ENCODE data around the gene SPTA1.

Gene SPTA1

GRCh38 chr1:158728510-158729225 is 42.2 kb upstream of the SPTA1 start:
- no peak for TF ChIP-seq CTCF (IDR thresholded peaks at IDR 0.05; ENCODE audit: low read depth, low read length)
- Histone ChIP-seq H3K27ac (no peak overlapping the region), H3K36me3 (no peaks in the 10 kb centered on the region), H3K4me3 (ENCODE audit: low read depth, low read length) (no peak overlapping the region), H3K27me3 (ENCODE audit: insufficient read depth, low read depth, severe bottlenecking) (peaks cover 72% of the 10 kb centered on the region), H3K9me3 (ENCODE audit: severe bottlenecking) (no peaks in the 10 kb centered on the region)
- no peak for DNase-seq

GRCh38 chr1:158724442-158724841 is 37.9 kb upstream of the SPTA1 start:
- TF ChIP-seq CTCF (IDR thresholded peaks at IDR 0.05; ENCODE audit: low read depth, low read length): no peak
- Histone ChIP-seq H3K4me3 (ENCODE audit: low read depth, low read length) (no peak overlapping the region), H3K9me3 (ENCODE audit: severe bottlenecking) (no peaks in the 10 kb centered on the region), H3K27me3 (ENCODE audit: insufficient read depth, low read depth, severe bottlenecking) (peaks cover 66% of the 10 kb centered on the region), H3K27ac (no peak overlapping the region), H3K36me3 (no peaks in the 10 kb centered on the region)
- no peak for DNase-seq

- DNase-seq: no peak
- Histone ChIP-seq H3K27me3 (ENCODE audit: insufficient read depth, low read depth, severe bottlenecking) (peaks cover 78% of the 10 kb centered on the region), H3K27ac (no peak within 1 kb of the TSS), H3K4me3 (ENCODE audit: low read depth, low read length) (no peak within 1 kb of the TSS), H3K9me3 (ENCODE audit: severe bottlenecking) (no peaks in the 10 kb centered on the region), H3K36me3 (no peaks in the 10 kb centered on the region)
- no peak for TF ChIP-seq CTCF (IDR thresholded peaks at IDR 0.05; ENCODE audit: low read depth, low read length)
These were observed 34.1 kb upstream of the SPTA1 start, which contains the start of gene OR6K3 for GRCh38 chr1:158720620-158721019. Gene OR6K3, minus strand, starts transcription at chr1:158720720. Its CDS starts 2,605 bp downstream, at chr1:158718115.

GRCh38 chr1:158719664-158720063 is 33.1 kb upstream of the SPTA1 start:
- peaks cover 78% of the 10 kb centered on the region for H3K27me3 ChIP-seq (ENCODE audit: insufficient read depth, low read depth, severe bottlenecking)
- no peak for DNase-seq
- no peak overlapping the region for H3K4me3 ChIP-seq (ENCODE audit: low read depth, low read length)
- no peak overlapping the region for H3K27ac ChIP-seq
- H3K9me3 ChIP-seq (ENCODE audit: severe bottlenecking): no peaks in the 10 kb centered on the region
- no peak for TF ChIP-seq CTCF (IDR thresholded peaks at IDR 0.05; ENCODE audit: low read depth, low read length)
- no peaks in the 10 kb centered on the region for H3K36me3 ChIP-seq

- DNase-seq: no peak
- Histone ChIP-seq H3K4me3 (ENCODE audit: low read depth, low read length) (no peak overlapping the region), H3K27ac (no peak overlapping the region), H3K27me3 (ENCODE audit: insufficient read depth, low read depth, severe bottlenecking) (peaks cover 73% of the 10 kb centered on the region), H3K36me3 (no peaks in the 10 kb centered on the region), H3K9me3 (ENCODE audit: severe bottlenecking) (no peaks in the 10 kb centered on the region)
- TF ChIP-seq CTCF (IDR thresholded peaks at IDR 0.05; ENCODE audit: low read depth, low read length): no peak
These were observed 30.8 kb upstream of the SPTA1 start for GRCh38 chr1:158717344-158717743.

GRCh38 chr1:158716335-158716734 is 29.8 kb upstream of the SPTA1 start:
- no peaks in the 10 kb centered on the region for H3K36me3 ChIP-seq
- TF ChIP-seq CTCF (IDR thresholded peaks at IDR 0.05; ENCODE audit: low read depth, low read length): no peak
- peaks cover 76% of the 10 kb centered on the region for H3K27me3 ChIP-seq (ENCODE audit: insufficient read depth, low read depth, severe bottlenecking)
- no peaks in the 10 kb centered on the region for H3K9me3 ChIP-seq (ENCODE audit: severe bottlenecking)
- no peak for DNase-seq
- no peak overlapping the region for H3K4me3 ChIP-seq (ENCODE audit: low read depth, low read length)
- no peak overlapping the region for H3K27ac ChIP-seq

Data from WERI-Rb-1 (cell line).